Spinal cord (tissue), 10 donors: ENCODE data around the gene GPI. TPM values are rescaled to one million over a fixed set of nuclear protein-coding genes. Genes with fewer than 3 reads are reported as not detected.
A peak's percentile ranks its signal among the peaks of the same experiment; 100 is the strongest.

Experiments used
- DNase-seq, 6 donors: peaks; one replicate each; pipeline versions ENCODE4 v3.0.0 to v3.0.0-alpha.2; 2013 to 2015; ENCODE audit warnings: low spot score in 6 of 6, low read depth in 4 of 6
- H3K27ac ChIP-seq: one replicate; pipeline ENCODE4 v1.5.1; 2013; ENCODE audit warnings: low read depth, low read length, control low read depth
- H3K27me3 ChIP-seq: one replicate; pipeline ENCODE4 v1.6.1; 2013; ENCODE audit warnings: low read length; ENCODE audit not compliant: control insufficient read depth, insufficient read depth
- H3K36me3 ChIP-seq: one replicate; pipeline ENCODE4 v1.6.1; 2013; ENCODE audit warnings: low read length; ENCODE audit not compliant: control insufficient read depth, insufficient read depth
- H3K4me1 ChIP-seq: one replicate; pipeline ENCODE4 v1.6.1; 2013; ENCODE audit warnings: low read length; ENCODE audit not compliant: control insufficient read depth, insufficient read depth
- H3K4me3 ChIP-seq: one replicate; pipeline ENCODE4 v1.5.1; 2013; ENCODE audit warnings: low read depth, low read length, control low read depth
- H3K9me3 ChIP-seq: one replicate; pipeline ENCODE4 v1.6.1; 2013; ENCODE audit warnings: low read length; ENCODE audit not compliant: control insufficient read depth, insufficient read depth
- WGBS: methylation state at CpG from one replicate; pipeline ENCODE4 v1.1.5; 2013; ENCODE audit warnings: missing lambda C conversion rate; ENCODE audit not compliant: insufficient coverage; 5-methylcytosine and 5-hydroxymethylcytosine counted together
- polyA plus RNA-seq, 2 donors: library from polyadenylated mRNA; unstranded; fragments of 120-200 nt; gene quantifications; one replicate each; pipeline ENCODE4 v1.2.1, GENCODE V29; 2013; ENCODE audit not compliant: insufficient read length in 2 of 2
- total RNA-seq, 2 donors: library from RNA; depleted of rRNA in 1 of 2; stranded (reverse); fragments of 120-200 nt in 1 of 2; fragments of >200 nt in 1 of 2; gene quantifications; one replicate each; pipeline versions ENCODE4 v1.2.3 to v1.2.4, GENCODE V29; 2013 to 2014
- donor health status: healthy.

GPI gene
- total and polyA plus RNA-seq, 4 donors = 153 to 334 (median 224) TPM

DNA sequence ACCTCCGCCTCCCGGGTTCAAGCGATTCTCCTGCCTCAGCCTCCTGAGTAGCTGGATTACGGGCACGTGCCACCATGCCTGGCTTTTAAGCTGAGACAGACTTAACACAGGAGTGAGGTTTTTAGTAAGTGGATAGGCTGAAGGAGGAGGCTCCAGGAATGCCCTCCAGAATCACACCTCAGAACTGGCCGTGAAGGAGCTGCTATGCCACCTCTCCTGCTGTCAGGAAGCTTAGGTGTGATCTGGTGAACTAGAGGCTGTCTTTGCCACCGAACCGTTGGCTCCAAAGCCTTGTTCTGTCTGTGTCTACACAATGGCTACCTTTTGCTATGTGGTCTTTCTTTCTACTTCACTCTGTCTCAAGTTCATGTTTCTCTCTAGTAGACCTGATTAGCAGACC, 43.4 kb downstream of the GPI start:
- Histone ChIP-seq H3K9me3 (no peaks in the 10 kb centered on the region), H3K27me3 (no peaks in the 10 kb centered on the region), H3K4me1 (peaks cover 11% of the 10 kb centered on the region), H3K4me3 (no peak overlapping the region), H3K36me3 (peaks cover 34% of the 10 kb centered on the region), H3K27ac (no peak overlapping the region)
- 67% methylated on average over 1 of the region's 8 CpGs for WGBS
- no peak for DNase-seq

GRCh38 chr19:34409189-34410164, 44.5 kb downstream of the GPI start:
- H3K4me1 ChIP-seq = peaks cover 11% of the 10 kb centered on the region
- WGBS = 92% methylated on average over 6 of the region's 10 CpGs
- no peaks in the 10 kb centered on the region for H3K9me3 ChIP-seq
- H3K4me3 ChIP-seq = no peak overlapping the region
- DNase-seq = no peak
- H3K36me3 ChIP-seq = peaks cover 40% of the 10 kb centered on the region
- no peaks in the 10 kb centered on the region for H3K27me3 ChIP-seq
- H3K27ac ChIP-seq = no peak overlapping the region

- no peaks in the 10 kb centered on the region for H3K4me1 ChIP-seq
- WGBS = 98% methylated on average over 6 of the region's 13 CpGs
- no peak overlapping the region for H3K4me3 ChIP-seq
- no peaks in the 10 kb centered on the region for H3K9me3 ChIP-seq
- no peaks in the 10 kb centered on the region for H3K27me3 ChIP-seq
- no peak for DNase-seq
- H3K27ac ChIP-seq = no peak overlapping the region
- peaks cover 53% of the 10 kb centered on the region for H3K36me3 ChIP-seq
Observed at GRCh38 chr19:34411216-34411615, 46.2 kb downstream of the GPI start.

DNA sequence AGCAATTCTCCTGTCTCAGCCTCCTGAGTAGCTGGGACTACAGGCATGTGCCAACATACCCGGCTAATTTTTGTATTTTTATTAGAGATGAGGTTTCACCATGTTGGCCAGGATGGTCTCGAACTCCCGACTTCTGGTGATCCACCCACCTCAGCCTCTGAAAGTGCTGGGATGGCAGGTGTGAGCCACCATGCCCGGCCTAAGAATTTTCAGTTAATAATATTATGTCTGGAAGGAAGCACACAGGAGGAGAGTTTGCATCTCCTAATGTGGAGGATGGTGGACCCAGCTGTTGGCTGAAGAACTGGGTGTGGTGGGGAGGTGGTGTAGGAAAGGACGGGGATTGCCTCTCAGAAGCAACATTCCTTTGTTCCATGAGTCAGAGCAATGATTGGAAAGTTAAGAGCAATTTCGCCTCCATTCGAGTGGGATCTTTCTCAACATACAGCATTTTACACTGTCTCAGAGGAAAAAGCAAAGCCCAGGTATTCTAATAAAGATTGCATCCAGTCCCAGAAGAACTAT, 51.1 kb downstream of the GPI start:
- H3K27me3 ChIP-seq = no peaks in the 10 kb centered on the region
- no peaks in the 10 kb centered on the region for H3K9me3 ChIP-seq
- no peak overlapping the region for H3K4me3 ChIP-seq
- no peak for DNase-seq
- H3K27ac ChIP-seq = no peak overlapping the region
- H3K36me3 ChIP-seq = peaks cover 47% of the 10 kb centered on the region
- 93% methylated on average over 3 of the region's 7 CpGs for WGBS
- no peaks in the 10 kb centered on the region for H3K4me1 ChIP-seq

DNA sequence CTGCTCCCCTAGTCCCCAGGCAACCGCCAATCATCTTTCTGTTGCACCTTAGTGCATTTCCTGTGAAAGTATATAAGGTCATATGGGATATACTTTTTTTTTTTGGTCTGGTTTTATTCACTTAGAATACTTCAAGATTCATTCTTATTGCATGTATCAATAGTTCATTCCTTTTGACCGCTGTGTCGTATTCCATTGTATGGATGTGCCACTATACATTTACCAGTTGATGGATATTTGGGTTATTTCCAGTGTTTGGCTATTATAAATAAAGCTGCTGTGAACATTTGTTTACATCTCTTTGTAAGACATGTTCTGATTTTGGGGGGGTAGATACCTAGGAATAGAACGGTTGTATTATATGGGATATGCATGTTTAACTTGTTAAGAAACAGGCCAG, 53.3 kb downstream of the GPI start:
- Histone ChIP-seq H3K9me3 (no peaks in the 10 kb centered on the region), H3K27me3 (no peaks in the 10 kb centered on the region), H3K4me3 (no peak overlapping the region), H3K27ac (no peak overlapping the region), H3K36me3 (peaks cover 45% of the 10 kb centered on the region), H3K4me1 (no peaks in the 10 kb centered on the region)
- no peak for DNase-seq
- WGBS = no CpG with 5 or more reads among the region's 4 CpGs

DNA sequence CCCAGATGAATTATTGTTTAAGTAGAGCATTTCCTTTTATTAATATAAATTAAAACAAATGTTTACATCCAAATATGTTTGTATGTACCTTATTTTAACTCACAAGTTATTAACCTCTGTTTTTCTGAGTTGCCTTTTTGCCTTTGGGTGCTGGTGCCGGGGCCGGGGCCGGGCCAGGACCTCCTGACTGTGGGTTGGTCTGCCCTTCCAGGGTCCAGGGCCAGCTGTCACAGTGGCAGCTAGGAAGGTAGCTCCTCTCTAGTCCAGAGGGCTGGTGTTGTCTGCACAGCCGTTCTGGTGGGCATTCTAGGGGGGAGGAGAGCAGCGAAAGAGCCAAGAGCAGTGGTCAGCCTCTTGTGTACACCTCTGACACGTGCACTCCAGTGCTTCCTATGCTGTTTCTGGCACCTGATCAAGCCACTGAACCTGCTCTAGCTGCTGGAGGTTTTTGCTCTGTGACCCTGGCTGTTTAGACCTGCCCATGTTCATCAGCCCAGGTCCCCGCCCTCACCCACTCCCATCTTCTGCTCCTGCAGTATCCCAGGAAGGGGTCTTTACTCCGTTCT, 61.2 kb downstream of the GPI start:
- WGBS = 86% methylated on average over 7 of the region's 8 CpGs
- Histone ChIP-seq H3K27me3 (no peaks in the 10 kb centered on the region), H3K27ac (no peak overlapping the region), H3K4me3 (no peak overlapping the region), H3K36me3 (peaks cover 28% of the 10 kb centered on the region), H3K9me3 (no peaks in the 10 kb centered on the region), H3K4me1 (peaks cover 6% of the 10 kb centered on the region)
- DNase-seq = no peak

DNA sequence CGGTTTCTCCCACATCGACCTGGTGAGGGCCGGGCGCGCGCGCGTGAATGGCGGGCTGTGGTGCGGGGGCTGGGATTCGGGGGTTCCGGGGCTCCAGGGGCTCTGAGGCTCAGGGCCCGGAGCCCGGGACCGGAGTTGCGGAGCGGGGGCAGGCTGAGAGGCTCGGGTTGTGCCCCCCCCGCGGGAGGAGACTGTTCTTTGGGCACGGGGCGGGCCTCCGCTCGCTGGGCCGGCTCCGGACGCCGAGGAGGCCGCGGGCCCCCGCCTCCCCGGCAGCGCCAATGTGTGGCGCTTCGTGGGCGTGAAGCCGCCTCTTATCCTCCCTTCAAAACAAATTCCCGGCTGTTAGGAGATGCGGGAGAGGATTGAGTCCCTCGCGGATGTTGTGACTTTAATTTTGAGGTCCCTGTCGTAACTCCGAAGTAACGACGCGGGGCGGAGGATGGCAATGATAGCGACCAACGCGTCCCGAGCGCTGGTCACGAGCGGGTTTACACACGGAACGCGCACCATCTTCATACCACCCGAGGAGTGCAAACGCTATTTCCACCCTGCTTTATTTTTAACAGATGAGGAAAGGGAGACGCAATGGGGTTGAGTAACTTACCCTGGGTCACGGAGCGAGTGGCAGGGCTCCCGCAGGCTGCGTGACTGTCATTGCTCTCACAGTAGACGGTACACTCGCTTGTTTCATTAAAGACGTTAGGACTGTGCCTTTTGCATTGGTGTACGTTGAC, 63.7 kb downstream of the GPI start:
- Histone ChIP-seq H3K27ac (peak overlapping the region; percentile 40), H3K9me3 (no peaks in the 10 kb centered on the region), H3K4me3 (peak overlapping the region; percentile 71), H3K27me3 (no peaks in the 10 kb centered on the region), H3K4me1 (peaks cover 6% of the 10 kb centered on the region), H3K36me3 (peaks cover 15% of the 10 kb centered on the region)
- WGBS = 0% methylated on average over 57 of the region's 68 CpGs
- peak in 5 of 6 donors; percentile 7 to 38 (median 20) for DNase-seq

- H3K27ac ChIP-seq = no peak overlapping the region
- H3K36me3 ChIP-seq = peaks cover 20% of the 10 kb centered on the region
- H3K9me3 ChIP-seq = no peaks in the 10 kb centered on the region
- H3K4me3 ChIP-seq = peak overlapping the region; percentile 71
- no peaks in the 10 kb centered on the region for H3K27me3 ChIP-seq
- no peak for DNase-seq
- WGBS = 84% methylated on average over 8 of the region's 9 CpGs
- peaks cover 6% of the 10 kb centered on the region for H3K4me1 ChIP-seq
Observed at GRCh38 chr19:34429553-34429952, 64.6 kb downstream of the GPI start.

GRCh38 chr19:34430738-34431625, 66.0 kb downstream of the GPI start:
- peak in 2 of 6 donors; percentile 9 to 21 for DNase-seq
- Histone ChIP-seq H3K9me3 (no peaks in the 10 kb centered on the region), H3K27ac (no peak overlapping the region), H3K4me3 (no peak overlapping the region), H3K27me3 (no peaks in the 10 kb centered on the region), H3K4me1 (peaks cover 6% of the 10 kb centered on the region), H3K36me3 (peaks cover 28% of the 10 kb centered on the region)
- 66% methylated on average over 4 of the region's 6 CpGs for WGBS
